Ammon's horn (tissue), 1 donor: ENCODE results near the gene VWA7.
A peak's percentile ranks its signal among the peaks of the same experiment; 100 is the strongest.
"Not testable (repeated sequence)": the region's sequence is repeated elsewhere in the genome, so short reads cannot be mapped to it uniquely, and the experiment has no call there.

ENCODE experiments used
- DNase-seq: peaks from one replicate; pipeline ENCODE4 v3.0.0-alpha.2; 2016; ENCODE audit warnings: low spot score

VWA7 gene

DNA sequence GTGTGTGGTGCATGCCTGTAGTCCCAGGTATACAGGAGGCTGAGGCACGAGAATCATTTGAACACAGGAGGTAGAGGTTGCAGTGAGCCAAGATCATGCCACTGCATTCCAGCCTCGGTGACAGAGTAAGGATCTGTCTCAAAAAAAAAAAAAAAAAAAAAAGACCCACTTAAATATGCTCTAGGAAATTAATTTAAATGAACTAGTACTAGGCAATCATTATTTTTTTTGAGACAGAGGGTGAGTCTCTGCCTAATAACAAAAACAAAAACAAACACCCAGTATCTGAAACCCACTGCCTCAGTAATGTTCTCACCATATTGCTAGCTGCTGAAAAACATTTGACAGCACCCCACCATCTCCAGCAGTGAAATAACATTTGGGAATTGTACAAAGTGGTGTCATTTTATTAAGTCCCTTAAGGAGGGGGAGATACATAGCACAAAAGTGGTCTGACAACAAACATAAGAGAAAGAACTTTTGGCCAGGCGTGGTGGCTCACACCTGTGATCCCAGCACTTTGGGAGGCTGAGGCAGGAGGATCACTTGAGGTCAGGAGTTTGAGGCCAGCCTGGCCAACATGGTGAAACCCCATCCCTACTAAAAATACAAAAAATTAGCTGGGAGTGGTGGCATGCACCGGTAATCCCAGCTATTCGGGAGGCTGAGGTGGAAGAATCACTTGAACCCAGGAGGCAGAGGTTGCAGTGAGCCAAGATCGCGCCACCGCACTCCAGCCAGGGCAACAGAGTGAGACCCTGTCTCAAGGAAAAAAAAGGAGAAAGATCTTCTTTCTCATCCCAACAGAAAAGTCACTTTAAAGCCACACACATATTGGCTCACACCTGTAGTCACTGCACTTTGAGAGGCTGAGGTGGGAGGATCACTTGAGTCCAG is 24.2 kb upstream of the VWA7 start:
- not testable (repeated sequence) for DNase-seq

DNA sequence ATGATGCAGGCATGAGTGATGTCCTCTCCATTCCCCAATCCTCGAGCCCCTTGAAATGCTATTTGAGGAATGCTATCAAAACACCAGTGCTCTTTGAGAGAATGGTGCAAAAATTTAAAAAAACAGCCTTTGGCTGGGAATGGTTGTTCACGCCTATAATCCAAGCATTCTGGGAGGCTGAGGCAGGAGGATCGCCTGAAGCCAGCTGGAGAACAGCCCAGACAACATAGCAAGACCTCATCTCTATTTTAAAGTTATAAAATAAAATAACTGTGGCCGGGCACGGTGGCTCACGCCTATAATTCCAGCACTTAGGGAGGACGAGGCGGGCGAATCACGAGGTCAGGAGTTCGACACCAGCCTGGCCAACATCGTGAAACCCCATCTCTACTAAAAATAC is 22.7 kb upstream of the VWA7 start:
- DNase-seq = no peak

DNA sequence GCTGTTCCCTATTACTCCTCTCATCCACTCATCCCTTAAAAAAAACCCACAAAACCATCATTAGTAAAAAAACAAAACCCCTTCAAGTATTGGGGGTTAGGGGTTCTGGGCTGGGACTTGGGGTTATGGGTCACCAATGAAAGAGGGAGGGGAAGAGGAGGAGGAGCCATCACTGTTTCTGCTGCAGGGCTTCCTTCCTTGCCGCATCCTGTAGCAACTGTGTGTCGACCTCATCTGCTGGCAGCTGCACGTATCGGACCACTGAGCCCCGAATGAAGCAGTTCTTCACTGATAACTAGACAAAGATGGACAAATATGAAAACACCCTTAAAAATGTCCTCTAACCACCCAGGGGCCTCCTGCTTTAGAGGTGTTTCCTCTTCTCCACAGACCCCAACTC is 20.5 kb upstream of the VWA7 start:
- DNase-seq = no peak

DNA sequence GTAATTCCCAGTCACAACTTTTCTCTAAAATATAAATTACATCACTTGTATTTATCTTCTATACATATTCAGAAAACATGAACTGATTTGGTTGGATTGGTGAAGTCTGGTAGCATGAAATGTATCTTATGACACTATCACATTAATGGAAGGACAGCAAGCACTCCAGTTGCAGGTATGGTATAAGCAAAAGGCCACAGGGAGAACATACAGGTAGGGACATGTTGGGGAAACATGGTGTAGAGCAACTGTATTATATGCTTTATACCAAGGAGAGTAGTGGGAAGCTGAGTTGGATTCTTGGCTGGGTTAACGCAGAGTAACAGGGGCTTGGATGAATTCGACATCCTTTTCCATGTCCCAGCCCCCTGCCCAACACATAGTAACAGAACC is 19.9 kb upstream of the VWA7 start:
- no peak for DNase-seq

DNA sequence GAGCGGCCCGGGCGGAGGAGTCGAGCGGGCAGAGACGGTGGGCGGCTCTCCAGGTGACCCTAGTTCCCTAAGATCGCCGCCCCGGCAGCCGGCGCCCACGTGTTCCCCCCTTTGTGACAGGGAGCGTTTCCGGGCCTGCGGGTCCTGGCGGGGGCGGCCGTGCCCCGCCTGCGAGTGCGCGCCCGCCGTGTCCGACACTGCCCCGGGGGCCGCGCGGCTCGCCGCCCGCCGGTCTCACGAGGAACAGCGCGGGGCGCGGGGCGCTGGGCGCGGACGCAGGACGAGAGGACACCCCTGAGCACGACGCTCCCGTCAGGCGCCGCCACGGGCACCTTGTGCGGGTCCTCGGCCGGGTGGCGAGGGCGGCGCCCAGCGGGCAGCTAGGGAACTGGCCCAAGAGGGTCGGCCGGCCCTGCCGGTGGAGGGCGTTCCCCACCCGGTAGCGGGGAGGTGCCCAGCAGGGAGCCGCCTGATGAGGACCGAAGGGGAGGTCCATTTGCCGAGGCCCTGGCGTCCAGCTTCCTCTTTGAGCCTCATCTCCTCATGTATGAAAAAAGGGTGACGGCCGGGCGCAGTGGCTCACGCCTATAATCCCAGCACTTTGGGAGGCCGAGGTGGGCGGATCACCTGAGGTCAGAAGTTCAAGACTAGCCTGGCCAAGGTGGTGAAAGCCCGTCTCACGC is 18.6 kb upstream of the VWA7 start, which contains the start of gene VARS1:
VARS1 (minus strand) TSS at position 137 of the 683 bp plus-strand sequence. CDS start 535 bp downstream, outside the sequence.
- peak; percentile 92 for DNase-seq

DNA sequence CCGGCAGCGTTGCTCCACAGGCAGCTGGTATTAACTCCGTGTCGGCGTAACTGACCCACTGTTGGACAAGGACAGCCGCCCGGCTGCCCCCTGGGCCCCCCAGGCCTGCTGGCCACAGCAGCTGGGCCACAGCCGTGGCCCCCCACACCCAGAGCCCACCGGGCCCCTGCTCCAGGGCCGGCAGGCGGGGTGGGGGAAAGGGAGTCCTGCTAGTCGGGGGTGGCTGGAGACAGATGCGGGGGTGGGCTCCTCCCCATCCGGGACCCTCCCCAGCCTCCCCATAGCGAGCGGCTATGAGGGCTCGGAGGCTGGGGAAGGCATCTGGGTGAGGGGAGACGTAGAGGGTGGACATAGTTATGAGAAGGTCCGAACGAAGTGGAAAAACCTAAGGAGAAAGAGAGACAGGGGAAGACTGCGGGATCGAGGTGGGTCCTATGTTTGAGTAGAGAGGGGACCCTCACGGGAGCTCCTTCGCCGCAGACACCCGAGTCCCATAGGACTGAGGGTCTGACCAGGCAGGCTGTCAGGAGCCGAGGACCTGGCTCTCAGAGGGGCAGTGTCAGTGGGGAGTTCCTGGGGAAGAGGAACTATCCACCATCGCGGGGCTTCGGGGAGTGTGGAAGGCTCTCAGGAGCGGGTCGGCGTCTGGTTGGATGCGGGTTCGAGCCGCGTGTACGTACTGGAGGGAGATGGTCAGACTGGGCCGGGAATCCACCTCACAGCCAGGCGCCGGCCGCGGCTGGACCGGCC is 17.9 kb upstream of the VWA7 start:
- DNase-seq = no peak

DNA sequence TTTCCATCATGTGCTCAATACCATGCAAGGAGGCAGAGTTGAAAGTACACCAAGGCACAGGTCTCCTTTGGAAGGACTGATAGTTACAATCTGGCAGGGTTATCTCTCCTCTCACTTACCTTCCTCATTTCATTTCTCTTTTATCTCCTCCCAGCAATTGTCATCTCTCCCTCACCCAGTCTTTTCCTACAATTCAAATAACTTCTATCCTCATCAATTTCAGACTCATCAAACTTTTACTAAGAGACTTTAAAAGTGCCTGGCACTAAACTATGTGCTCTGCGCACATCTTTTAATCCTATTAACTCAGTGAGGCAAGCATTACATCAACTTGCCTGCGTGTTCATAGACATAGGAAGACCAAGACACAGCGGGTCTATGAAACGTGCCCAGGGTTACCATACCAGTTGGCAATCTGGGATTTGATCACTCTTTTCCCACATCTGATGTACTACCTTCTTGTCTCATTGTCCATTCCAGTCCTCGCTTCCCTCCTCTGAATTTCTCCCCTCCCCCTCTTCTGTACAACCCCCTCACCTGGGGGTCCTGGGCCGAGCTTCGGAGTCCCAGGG is 17.3 kb upstream of the VWA7 start:
- no peak for DNase-seq

DNA sequence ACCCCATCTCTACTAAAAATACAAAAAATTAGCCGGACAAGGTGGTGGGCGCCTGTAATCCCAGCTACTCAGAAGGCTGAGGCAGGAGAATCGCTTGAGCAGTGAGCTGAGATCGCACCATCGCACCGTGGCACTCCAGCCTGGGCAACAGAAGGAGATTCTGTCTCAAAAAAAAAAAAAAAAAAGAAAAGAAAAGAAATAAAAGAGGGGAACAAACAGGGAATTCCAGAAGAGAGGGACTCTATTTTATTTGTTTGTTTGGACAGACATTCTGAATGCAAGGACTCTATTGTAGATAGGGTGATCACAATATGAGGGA is 16.8 kb upstream of the VWA7 start:
- not testable (repeated sequence) for DNase-seq

DNA sequence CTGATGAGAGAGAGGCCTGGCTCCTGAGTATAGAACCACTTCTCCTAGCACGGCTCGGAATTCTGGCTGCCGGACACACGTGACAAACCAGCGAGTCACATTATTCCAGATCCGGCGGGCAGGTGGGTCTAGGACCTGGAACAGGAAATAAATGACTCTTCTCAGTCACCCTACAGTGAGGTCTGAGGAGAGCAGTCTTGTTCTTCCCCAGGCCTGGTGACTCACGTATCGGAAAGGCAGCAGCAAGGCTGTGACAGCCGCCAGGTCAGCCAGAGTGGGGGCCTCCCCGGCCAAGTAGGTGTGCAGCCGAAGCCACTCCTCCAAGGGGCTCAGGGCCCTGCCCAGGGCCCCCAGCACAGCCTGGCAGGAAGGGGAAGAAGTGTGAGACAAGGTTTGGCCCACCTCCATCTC is 15.6 kb upstream of the VWA7 start:
- no peak for DNase-seq

DNA sequence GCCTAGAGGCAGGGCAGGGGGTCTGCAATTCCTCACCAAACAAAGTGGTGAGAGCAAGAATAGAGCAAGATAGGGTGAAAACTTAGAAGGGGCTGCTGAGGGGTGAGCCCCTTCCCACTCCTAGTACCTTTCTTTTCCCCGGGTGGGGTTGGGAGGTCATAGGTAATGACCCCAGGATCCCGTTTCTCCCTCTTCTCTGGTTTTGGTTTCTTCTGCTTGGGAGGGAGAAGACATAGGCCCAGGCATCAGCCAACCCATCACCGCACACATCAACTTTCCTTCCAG is 14.9 kb upstream of the VWA7 start:
- DNase-seq = no peak

DNA sequence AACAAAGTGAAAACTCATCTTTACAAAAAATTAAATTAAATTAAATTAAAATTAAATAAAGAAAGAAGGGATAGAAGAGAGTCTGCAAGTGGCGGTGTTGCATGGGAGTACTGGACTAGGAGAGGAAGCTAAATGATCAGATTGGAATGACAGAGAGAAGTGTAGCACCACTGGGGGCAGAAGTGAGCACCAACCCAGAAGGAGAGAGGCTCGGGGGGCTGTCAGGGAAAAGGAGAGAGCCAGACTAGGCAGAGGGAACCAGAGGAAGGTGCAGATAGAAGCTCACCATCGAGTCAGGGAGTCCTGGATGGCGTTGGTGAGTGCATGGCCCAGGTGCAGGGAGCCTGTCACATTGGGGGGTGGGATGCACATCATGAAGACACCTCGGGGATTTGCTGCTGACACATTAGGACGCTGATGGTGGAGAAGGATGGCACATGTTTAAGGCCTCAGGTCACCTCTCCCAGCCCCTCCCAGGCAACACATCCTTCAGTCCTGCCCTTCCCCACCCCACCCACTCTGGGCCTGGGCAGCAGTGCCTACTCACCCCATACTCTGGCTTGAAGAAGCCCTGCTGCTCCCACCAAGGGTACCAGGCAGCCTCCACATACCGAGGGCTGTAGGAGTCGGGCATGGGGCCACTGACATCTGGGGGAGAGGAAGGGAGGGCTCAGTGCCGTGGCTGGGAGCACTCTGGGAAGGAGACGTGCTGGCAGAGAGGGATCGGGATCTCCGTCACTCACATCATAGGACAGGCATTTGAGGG is 14.4 kb upstream of the VWA7 start:
- peak; percentile 72 for DNase-seq

DNA sequence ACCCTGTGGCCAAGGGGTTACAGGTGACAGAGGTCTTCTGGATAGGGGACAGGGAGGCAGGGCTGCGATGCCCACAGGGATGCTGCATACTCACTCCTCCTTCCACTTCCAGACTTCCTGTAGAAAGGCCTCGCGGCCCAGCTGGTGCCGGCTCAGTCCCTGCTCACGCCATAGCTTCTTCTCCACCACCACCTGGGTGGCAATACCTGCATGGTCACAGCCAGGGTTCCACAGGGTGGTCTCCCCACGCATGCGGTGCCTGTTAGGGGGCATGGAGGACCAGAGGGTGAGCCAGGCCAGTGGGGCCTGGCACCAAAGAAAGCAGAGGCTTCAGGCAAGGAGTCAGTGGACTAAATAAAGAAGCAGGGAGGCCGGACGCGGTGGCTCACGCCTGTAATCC is 8.3 kb upstream of the VWA7 start:
- no peak for DNase-seq

DNA sequence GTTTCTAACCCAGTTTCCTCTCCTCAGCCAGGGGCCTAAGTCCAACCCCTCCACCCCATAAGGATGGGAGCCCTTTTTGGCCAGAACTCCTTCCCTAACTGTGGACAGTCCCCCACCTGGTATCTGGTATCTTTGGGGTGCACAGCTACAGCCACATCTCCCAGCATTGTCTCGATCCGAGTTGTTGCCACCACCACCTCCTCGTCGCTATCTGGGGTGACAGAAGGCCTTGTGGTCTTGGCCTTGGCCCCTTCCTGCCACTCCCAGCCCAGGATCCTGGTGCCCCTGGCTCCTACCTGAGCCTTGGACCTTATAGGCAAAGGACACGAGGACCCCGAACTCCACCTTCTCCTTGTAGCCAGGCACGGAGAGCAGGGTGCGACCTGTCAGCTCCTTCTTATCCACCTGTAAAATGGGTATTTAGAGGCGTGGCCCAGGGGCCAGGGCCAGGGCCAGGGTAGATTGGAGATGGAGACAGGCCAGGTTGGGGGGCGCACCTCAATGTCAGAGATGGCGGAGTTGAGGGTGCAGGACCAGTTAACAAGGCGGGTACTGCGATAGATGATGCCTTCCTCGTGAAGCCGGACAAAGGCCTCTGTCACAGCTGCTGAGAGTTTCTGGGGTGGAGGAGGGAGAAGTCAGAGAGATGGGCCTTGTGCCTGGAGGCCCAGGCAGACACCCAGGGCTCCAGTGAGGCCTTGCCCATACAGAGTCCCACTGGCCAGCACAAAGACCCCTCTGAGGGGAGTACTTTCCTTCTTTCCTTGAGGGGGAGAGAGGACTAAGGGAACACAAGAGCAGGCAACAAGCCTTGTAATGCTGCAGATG is 7.2 kb upstream of the VWA7 start:
- DNase-seq = no peak

DNA sequence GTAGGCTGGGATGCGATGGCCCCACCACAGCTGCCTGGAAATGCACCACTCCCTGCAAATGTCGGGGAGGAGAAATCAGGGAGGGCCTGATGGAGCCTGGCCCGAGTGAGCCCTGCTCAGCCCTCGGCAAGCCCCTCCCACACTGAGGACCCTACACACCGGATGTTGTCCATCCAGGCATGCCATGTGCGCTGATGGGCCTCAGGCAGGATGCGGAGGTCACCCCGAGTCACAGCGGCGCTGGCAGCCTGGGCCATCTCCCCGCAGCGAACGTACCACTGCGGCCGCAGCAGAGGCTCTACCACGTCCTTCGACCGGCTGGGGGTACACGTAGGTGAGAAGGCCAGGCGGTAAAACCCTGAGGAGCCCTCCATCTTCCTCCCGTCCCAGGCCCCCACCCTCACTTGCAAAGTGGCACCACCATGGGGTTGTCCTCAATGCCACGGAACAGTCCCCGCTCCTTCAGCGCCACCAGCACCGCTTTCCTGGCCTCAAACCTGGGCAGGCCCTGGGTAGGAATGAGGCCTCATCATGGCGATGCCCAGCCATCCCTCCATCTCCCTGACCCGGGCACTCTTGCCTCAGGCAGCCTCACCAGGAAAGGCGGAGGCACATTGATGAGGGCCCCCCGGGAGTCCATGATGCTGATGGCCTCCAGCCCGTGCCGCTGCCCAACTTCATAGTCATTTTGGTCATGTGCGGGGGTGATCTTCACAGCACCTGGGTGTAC is 5.2 kb upstream of the VWA7 start:
- no peak for DNase-seq

DNA sequence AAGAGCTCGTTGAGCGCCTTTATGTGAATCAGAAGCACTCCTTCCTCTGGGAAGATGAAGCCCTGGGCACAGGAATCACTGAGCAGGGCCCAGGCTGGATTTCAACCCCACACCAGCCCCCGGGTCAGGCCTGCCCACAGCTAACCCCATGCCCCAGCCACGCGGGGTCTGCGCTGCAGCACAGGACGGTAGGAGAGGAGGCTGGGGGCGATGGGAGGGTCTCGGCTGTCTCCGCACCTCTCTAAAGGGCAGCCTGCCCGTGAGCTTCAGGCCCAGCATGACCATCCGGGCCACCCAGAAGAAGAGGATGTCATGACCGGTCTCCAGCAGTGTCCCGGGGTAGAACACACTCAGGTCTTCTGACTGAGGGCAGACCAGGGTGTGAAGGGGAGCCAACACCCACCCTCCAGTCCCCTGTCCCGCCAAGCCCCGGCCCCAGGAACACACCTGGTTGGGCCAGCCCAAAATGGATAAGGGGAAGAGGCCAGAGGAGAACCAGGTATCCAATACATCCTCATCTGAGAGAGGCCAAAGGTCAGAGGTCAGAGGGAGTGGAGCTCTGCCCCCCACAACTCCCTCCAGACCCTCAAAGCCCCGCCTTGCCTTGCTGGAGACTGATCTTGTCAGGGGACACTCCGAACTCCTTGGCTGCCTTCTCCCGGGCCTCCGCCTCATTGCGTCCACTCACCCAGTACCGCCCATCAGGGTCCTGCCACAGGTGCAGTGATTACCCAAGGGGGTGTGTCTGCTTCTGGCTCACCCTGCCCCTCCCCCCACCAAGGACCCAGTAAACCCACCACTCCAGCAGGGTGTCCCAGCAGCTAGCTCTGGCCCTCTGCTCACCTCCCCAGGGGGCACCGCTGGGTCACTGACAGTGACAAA is 4.4 kb upstream of the VWA7 start:
- DNase-seq = no peak

DNA sequence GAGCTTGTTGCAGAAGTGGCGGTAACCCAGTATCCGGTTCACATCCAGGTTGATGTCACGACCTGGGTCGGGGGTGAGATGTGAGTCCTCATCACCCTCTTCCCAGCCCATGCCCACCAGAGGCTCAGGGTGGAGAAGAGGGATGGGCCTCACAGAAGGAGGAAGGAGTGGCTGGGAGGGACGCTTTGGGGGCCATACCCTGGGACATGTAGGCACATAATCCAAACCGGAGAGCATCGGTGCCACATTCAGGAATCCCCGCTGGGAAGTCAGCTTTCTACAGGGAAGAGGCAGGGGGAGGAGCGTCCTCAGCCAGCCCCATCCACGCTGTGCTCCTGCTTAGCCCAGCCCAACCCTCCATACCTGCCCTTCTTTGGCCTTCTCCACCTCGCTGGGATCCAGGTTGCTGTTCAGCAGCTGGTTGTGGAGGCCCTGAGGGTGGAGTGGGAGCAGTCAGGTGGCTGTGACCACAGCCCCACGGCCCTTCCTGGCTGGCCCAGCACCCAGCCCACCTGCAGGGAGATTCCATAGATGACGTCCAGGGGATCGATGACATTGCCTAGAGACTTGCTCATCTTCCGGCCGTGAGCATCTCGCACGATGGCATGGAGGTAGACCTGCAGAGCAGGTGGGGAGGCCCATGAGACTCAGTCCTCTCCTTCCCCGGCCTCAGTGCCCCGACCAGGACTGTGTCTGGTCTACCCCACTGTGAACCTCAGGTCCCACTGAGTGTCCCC is 3.5 kb upstream of the VWA7 start:
- DNase-seq = no peak

DNA sequence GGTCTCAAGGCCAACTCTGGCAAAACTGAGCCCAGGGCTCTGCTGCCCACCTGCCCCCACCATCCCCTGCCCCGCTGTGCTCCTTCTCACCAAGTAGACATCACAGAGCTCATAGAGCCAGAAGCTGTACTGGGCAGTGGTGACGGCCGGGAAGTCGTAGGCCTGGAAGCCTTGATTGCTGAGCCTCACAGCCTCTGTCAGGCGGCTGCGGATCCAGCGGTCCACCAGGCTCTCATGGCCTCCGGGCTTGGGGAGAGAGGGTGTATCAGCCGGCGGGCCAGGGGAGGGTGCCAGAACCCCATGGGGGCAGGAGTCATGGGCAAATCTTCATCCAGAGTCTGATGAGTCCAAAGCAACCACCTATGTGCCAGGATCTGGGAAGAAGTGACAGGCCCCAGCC is 2.8 kb upstream of the VWA7 start:
- no peak for DNase-seq

DNA sequence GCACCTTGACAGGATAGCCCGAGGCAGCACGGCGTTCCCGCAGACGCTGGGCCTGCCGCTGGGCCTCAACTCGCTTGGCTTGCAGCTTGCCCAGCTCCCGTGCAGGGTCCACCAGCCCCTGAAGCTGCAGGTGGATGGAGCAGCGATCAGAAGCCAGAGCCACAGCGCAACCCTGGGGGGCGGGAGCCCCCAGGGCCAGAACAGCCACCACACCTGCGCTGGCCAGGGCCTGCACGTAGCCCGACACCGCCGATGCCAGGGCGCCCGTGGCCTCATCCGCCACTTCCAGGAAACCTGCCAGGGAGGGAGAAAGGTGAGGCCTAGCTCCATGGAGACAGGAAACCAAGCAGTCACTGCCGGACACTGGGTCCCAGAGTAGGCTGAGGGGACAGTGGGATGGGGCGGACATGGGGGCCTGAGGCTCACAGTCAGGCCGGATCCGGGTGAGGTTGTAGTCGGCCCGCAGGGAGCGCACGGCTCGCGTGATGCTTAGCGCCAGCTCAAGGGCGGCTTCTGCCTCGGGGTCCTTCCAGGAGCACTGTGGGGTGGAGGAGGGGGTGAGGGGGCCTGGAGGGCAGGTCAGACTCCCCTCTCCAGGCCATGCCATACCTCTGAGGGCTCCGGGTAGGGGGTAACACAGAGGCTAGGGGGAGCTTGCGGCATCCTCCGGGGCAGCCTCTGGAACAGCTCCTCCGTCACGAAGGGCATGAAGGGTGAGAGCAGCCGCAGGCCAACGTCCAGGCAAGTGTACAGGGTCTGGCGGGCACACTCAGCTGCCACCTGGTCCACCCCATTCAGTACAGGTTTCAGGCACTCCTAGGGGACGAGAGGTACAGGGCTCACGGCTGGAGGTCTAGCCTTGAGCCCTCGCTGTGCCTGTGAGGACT is 2.1 kb upstream of the VWA7 start:
- DNase-seq = no peak
